GM15510 (cell line): ENCODE results near the gene AIP.

Experiments
- POLR2A ChIP-seq: IDR thresholded peaks from 3 replicates; pipeline ENCODE4 v1.6.1; 2011; ENCODE audit warnings: borderline replicate concordance; ENCODE audit not compliant: insufficient read length; ENCODE audit errors: extremely low read depth

The AIP gene

GRCh38 chr11:67493548-67494370 lies 10.9 kb downstream of the AIP start:
- no peak for TF ChIP-seq POLR2A

GRCh38 chr11:67494371-67495233 lies 11.8 kb downstream of the AIP start:
- no peak for TF ChIP-seq POLR2A

- TF ChIP-seq POLR2A = no peak
These were observed 12.6 kb downstream of the AIP start for GRCh38 chr11:67495234-67496005.

GRCh38 chr11:67496113-67496512 lies 13.3 kb downstream of the AIP start:
- no peak for TF ChIP-seq POLR2A

GRCh38 chr11:67497656-67498291 lies 14.9 kb downstream of the AIP start:
- no peak for TF ChIP-seq POLR2A

GRCh38 chr11:67498544-67498972 lies 15.7 kb downstream of the AIP start:
- no peak for TF ChIP-seq POLR2A

- peak; percentile 19 for TF ChIP-seq POLR2A
These were observed 17.1 kb downstream of the AIP start for GRCh38 chr11:67499808-67500483.

GRCh38 chr11:67500484-67500821 lies 17.6 kb downstream of the AIP start:
- TF ChIP-seq POLR2A = peak; percentile 2

GRCh38 chr11:67500831-67501715 lies 18.2 kb downstream of the AIP start:
- TF ChIP-seq POLR2A = no peak

- TF ChIP-seq POLR2A = no peak
These were observed 19.0 kb downstream of the AIP start for GRCh38 chr11:67501854-67502253.

- no peak for TF ChIP-seq POLR2A
These were observed 19.6 kb downstream of the AIP start for GRCh38 chr11:67502328-67502979.
